ENCODE results near the gene CAMK4.

- TF ChIP-seq CTCF (IDR thresholded peaks at IDR 0.05) = no peak
- TF ChIP-seq EP300 (IDR thresholded peaks at IDR 0.05) = no peak
- TF ChIP-seq POLR2A (IDR thresholded peaks at IDR 0.05) = no peak
Observed at GRCh38 chr5:111255169-111255568, 31.0 kb downstream of the CAMK4 start.

Data from gastroesophageal sphincter (tissue), 3 donors.